Transverse colon (tissue), 4 donors: Measurements from ENCODE around the gene PITPNM1. TPM values are rescaled to one million over a fixed set of nuclear protein-coding genes. Genes with fewer than 3 reads are reported as not detected.

Source experiments
- DNase-seq: peaks from one replicate; pipeline ENCODE4 v3.0.0-alpha.2; 2019
- H3K27ac ChIP-seq, 4 donors: fragments of 200-600 bp; sonication (generic); 2 replicates each; pipeline ENCODE4 v1.5.1; 2016 to 2018; ENCODE audit warnings: inconsistent platforms in 4 of 4
- H3K27me3 ChIP-seq: fragments of 200-600 bp; sonication (generic); 2 replicates; pipeline ENCODE4 v1.5.1; 2017; ENCODE audit warnings: inconsistent platforms
- H3K36me3 ChIP-seq, 4 donors: fragments of 200-600 bp; sonication (generic); 2 replicates each; pipeline ENCODE4 v1.5.1; 2017 to 2019; ENCODE audit warnings: inconsistent platforms in 4 of 4
- H3K4me1 ChIP-seq, 4 donors: fragments of 200-600 bp; sonication (generic); 2 replicates each; pipeline ENCODE4 v1.5.1; 2017 to 2020; ENCODE audit warnings: inconsistent platforms in 4 of 4
- H3K4me3 ChIP-seq, 4 donors: fragments of 200-600 bp; sonication (generic); 1 replicate in 1 of 4; 2 replicates in 3 of 4; pipeline versions ENCODE4 v1.5.1 to v1.6.1; 2017 to 2019; ENCODE audit warnings: inconsistent platforms in 4 of 4
- H3K9me3 ChIP-seq, 2 donors: fragments of 200-600 bp; sonication (generic); 2 replicates each; pipeline ENCODE4 v1.5.1; 2017 to 2019; ENCODE audit warnings: inconsistent platforms in 2 of 2
- CTCF ChIP-seq, 5 experiments: fragments of 200-600 bp in 3 of 5; fragments of 450-650 bp in 2 of 5; sonication (generic) in 3 of 5; IDR thresholded peaks; 1 replicate in 2 of 5; 2 replicates in 3 of 5; pipeline ENCODE4 v1.5.1; 2016 to 2017; ENCODE audit warnings: antibody characterized with exemption in 5 of 5, inconsistent platforms in 3 of 5, mild to moderate bottlenecking in 2 of 5, moderate library complexity in 1 of 5
- EP300 ChIP-seq: sonication (generic); formaldehyde crosslinking; IDR thresholded peaks from one replicate; pipeline ENCODE4 v1.6.1; 2017; ENCODE audit warnings: antibody characterized with exemption, low read depth
- POLR2A ChIP-seq: fragments of 450-650 bp; IDR thresholded peaks from one replicate; pipeline ENCODE4 v1.6.1; 2016; ENCODE audit warnings: antibody characterized with exemption, mild to moderate bottlenecking, moderate library complexity
- POLR2AphosphoS5 ChIP-seq, 3 donors: sonication (generic); formaldehyde crosslinking; IDR thresholded peaks; one replicate each; pipeline ENCODE4 v1.6.1; 2016; ENCODE audit warnings: antibody characterized with exemption in 3 of 3
- WGBS, 2 donors: methylation state at CpG; one replicate each; pipeline ENCODE4 v1.1.5; 2018; ENCODE audit warnings: low coverage in 1 of 2; 5-methylcytosine and 5-hydroxymethylcytosine counted together
- in situ Hi-C, 4 donors: fragments of 200-750 bp; cut with MboI; loops; one replicate each; pipeline versions ENCODE4 v1.15.0 to v1.15.1; 2017; ENCODE audit warnings: low sequenced_read_pairs in 3 of 4, low pct_ligation_motif_present in 1 of 4, low pct_unique_long_range_greater_than_20kb in 1 of 4
- intact Hi-C: fragments of 100-400 bp; cut with DNase I; formaldehyde crosslinking; loops from one replicate; pipeline ENCODE4 v1.15.1; 2023; ENCODE audit warnings: low total_unique reads
- total RNA-seq, 4 donors: library from RNA; depleted of rRNA; stranded (reverse); fragments of >200 nt; gene quantifications; one replicate each; pipeline ENCODE4 v1.1.0, GENCODE V29; 2016

Gene PITPNM1
- total RNA-seq, 4 donors from 2014 or later = 23.5 to 451 (median 60.8) TPM

GRCh38 chr11:67465189-67465510 is 40.0 kb downstream of the PITPNM1 start:
- Histone ChIP-seq H3K27ac (peak overlapping the region; percentile 92 to 96 (median 94)), H3K9me3 (no peaks in the 10 kb centered on the region), H3K36me3 (no peaks in the 10 kb centered on the region), H3K4me1 (peaks cover 22 to 41% (median 35%) of the 10 kb centered on the region in 4 donors), H3K4me3 (peak overlapping the region; percentile 35 to 58 (median 53)), H3K27me3 (no peaks in the 10 kb centered on the region)
- 38% methylated on average over 3 of the region's 3 CpGs; no CpG with 5 or more reads in 1 of the 2 donors for WGBS, 2 donors
- intact Hi-C loops = no loop called here
- in situ Hi-C loops = no loop called here
- no peak for DNase-seq
- TF ChIP-seq EP300 (no peak), POLR2A (no peak), POLR2AphosphoS5 (IDR thresholded peaks at IDR 0.05) (no peak), CTCF (IDR thresholded peaks at IDR 0.05) (no peak)

GRCh38 chr11:67464411-67465188 is 40.6 kb downstream of the PITPNM1 start:
- H3K4me1 ChIP-seq = peaks cover 22 to 38% (median 32%) of the 10 kb centered on the region in 4 donors

GRCh38 chr11:67463680-67464410 is 41.3 kb downstream of the PITPNM1 start:
- Histone ChIP-seq H3K27ac (peak overlapping the region; percentile 92 to 96 (median 94)), H3K9me3 (no peaks in the 10 kb centered on the region), H3K4me1 (peaks cover 22 to 36% (median 30%) of the 10 kb centered on the region in 4 donors), H3K27me3 (no peaks in the 10 kb centered on the region), H3K36me3 (no peaks in the 10 kb centered on the region), H3K4me3 (peak overlapping the region; percentile 31 to 58 (median 53))
- 82% methylated on average over 18 of the region's 20 CpGs; no CpG with 5 or more reads in 1 of the 2 donors for WGBS, 2 donors
- TF ChIP-seq EP300 (no peak), POLR2AphosphoS5 (IDR thresholded peaks at IDR 0.05) (peak in 1 of 3 donors; percentile 34), CTCF (IDR thresholded peaks at IDR 0.05) (no peak), POLR2A (peak; percentile 6)
- in situ Hi-C loops (no loop called here), intact Hi-C loops (no loop called here)
- peak; percentile 69 for DNase-seq

More at GRCh38 chr11:67464411-67465188, 40.6 kb downstream of the PITPNM1 start:
- Histone ChIP-seq H3K9me3 (no peaks in the 10 kb centered on the region), H3K27me3 (no peaks in the 10 kb centered on the region), H3K4me3 (peak overlapping the region; percentile 35 to 58 (median 53)), H3K27ac (peak overlapping the region; percentile 92 to 96 (median 94)), H3K36me3 (no peaks in the 10 kb centered on the region)
- TF ChIP-seq POLR2A = peak; percentile 92
- TF ChIP-seq CTCF (IDR thresholded peaks at IDR 0.05) = no peak
- TF ChIP-seq EP300 = no peak
- TF ChIP-seq POLR2AphosphoS5 (IDR thresholded peaks at IDR 0.05) = peak; percentile 89 to 93 (median 90)
- 19% methylated on average over 36 of the region's 56 CpGs; no CpG with 5 or more reads in 1 of the 2 donors for WGBS, 2 donors
- in situ Hi-C loops = no loop called here
- intact Hi-C loops = no loop called here
- DNase-seq = peak; percentile 96

- DNase-seq = no peak
- no peaks in the 10 kb centered on the region for H3K9me3 ChIP-seq
- peaks cover 22 to 33% (median 27%) of the 10 kb centered on the region in 4 donors for H3K4me1 ChIP-seq
- 83 to 89% methylated on average over 3 to 10 of the region's 10 CpGs for WGBS, 2 donors
- peak overlapping the region in 1 of 4 donors; percentile 96 for H3K27ac ChIP-seq
- intact Hi-C loops (no loop called here), in situ Hi-C loops (no loop called here)
- no peak overlapping the region for H3K4me3 ChIP-seq
- H3K36me3 ChIP-seq = no peaks in the 10 kb centered on the region
- H3K27me3 ChIP-seq = no peaks in the 10 kb centered on the region
- TF ChIP-seq EP300 (no peak), CTCF (IDR thresholded peaks at IDR 0.05) (no peak), POLR2A (no peak), POLR2AphosphoS5 (IDR thresholded peaks at IDR 0.05) (no peak)
Observed at GRCh38 chr11:67463186-67463585, 42.0 kb downstream of the PITPNM1 start.
